Activated CD4-positive, alpha-beta memory T cell treated with anti-CD3 and anti-CD28 coated beads for 36 hours (primary cell): ENCODE results near the gene RAD51B. TPM values are rescaled to one million over a fixed set of nuclear protein-coding genes. Genes with fewer than 3 reads are reported as not detected.

Experiments used
- CTCF ChIA-PET: fragments of 350-600 bp; sonication (Branson Sonifier 250); formaldehyde crosslinking; loops from one replicate; lab custom pipeline; 2021; ENCODE audit warnings: antibody characterized with exemption, inconsistent platforms; lab: Charles Lee
- POLR2A ChIA-PET: fragments of 350-600 bp; sonication (Branson Sonifier 250); formaldehyde crosslinking; loops from one replicate; lab custom pipeline; 2021; ENCODE audit warnings: antibody characterized with exemption; lab: Charles Lee
- DNase-seq: peaks from one replicate; pipeline ENCODE4 v3.0.0-alpha.2; 2020
- H3K27ac Mint-ChIP-seq: one replicate; pipeline ENCODE4 v1.8.0; 2021; ENCODE audit warnings: mixed read lengths
- H3K27me3 Mint-ChIP-seq: one replicate; pipeline ENCODE4 v1.8.0; 2021; ENCODE audit warnings: mixed read lengths
- H3K36me3 Mint-ChIP-seq: one replicate; pipeline ENCODE4 v1.8.0; 2021; ENCODE audit warnings: mixed read lengths
- H3K4me1 Mint-ChIP-seq: one replicate; pipeline ENCODE4 v1.8.0; 2021; ENCODE audit warnings: low read depth, mixed read lengths
- H3K4me3 Mint-ChIP-seq: one replicate; pipeline ENCODE4 v1.8.0; 2021; ENCODE audit warnings: mild to moderate bottlenecking, mixed read lengths
- H3K9me3 Mint-ChIP-seq: one replicate; pipeline ENCODE4 v1.8.0; 2021; ENCODE audit warnings: mixed read lengths
- intact Hi-C: fragments of 100-400 bp; cut with micrococcal nuclease; formaldehyde crosslinking; loops from one replicate; pipeline ENCODE4 v1.15.1; 2023
- total RNA-seq, 2 experiments: library from RNA; stranded (reverse); gene quantifications; one replicate each; pipeline ENCODE4 v1.2.3, GENCODE V29; 2021

The RAD51B gene
- total RNA-seq, 2 experiments from 2014 or later, result 32.3 to 34.3 TPM

GRCh38 chr14:68308726-68309520, 489.3 kb downstream of the RAD51B start:
- intact Hi-C loops, result no loop called here
- Mint-ChIP-seq H3K4me1 (peaks cover 28% of the 10 kb centered on the region), H3K27me3 (no peaks in the 10 kb centered on the region), H3K36me3 (no peaks in the 10 kb centered on the region), H3K9me3 (no peaks in the 10 kb centered on the region), H3K4me3 (no peak overlapping the region), H3K27ac (no peak overlapping the region)
- ChIA-PET CTCF (interaction anchor here (0.9 to 1.6 kb wide), 2 partner anchors 23 to 507 kb away, joined by 3 to 5 read pairs; no protein-coding TSS in a partner anchor), POLR2A (no interaction called here)
- no peak for DNase-seq

- intact Hi-C loops, result loop anchor here (5.0 kb wide), 1 partner anchor 77 kb away; no protein-coding TSS in a partner anchor
- Mint-ChIP-seq H3K9me3 (no peaks in the 10 kb centered on the region), H3K4me1 (peaks cover 32% of the 10 kb centered on the region), H3K36me3 (no peaks in the 10 kb centered on the region), H3K4me3 (no peak overlapping the region), H3K27ac (no peak overlapping the region), H3K27me3 (peaks cover 3% of the 10 kb centered on the region)
- POLR2A ChIA-PET, result no interaction called here
- no peak for DNase-seq
- CTCF ChIA-PET, result interaction anchor here (0.9 kb wide), 1 partner anchor 507 kb away, joined by 3 read pairs; no protein-coding TSS in a partner anchor
Measured at GRCh38 chr14:68309616-68310015, 490.0 kb downstream of the RAD51B start.

GRCh38 chr14:68312300-68312699, 492.7 kb downstream of the RAD51B start:
- intact Hi-C loops, result loop anchor here (2.0 to 5.0 kb wide), 3 partner anchors 27 to 80 kb away; no protein-coding TSS in a partner anchor
- Mint-ChIP-seq H3K27me3 (peaks cover 3% of the 10 kb centered on the region), H3K4me1 (peaks cover 32% of the 10 kb centered on the region), H3K4me3 (no peak overlapping the region), H3K27ac (no peak overlapping the region), H3K36me3 (no peaks in the 10 kb centered on the region), H3K9me3 (no peaks in the 10 kb centered on the region)
- CTCF ChIA-PET, result no interaction called here
- POLR2A ChIA-PET, result interaction anchor here (0.5 to 2.2 kb wide), 6 partner anchors 18 to 370 kb away, joined by 3 to 8 read pairs (median 3); no protein-coding TSS in a partner anchor
- DNase-seq, result no peak

GRCh38 chr14:68312884-68313610, 493.5 kb downstream of the RAD51B start:
- ChIA-PET CTCF (interaction anchor here (0.6 to 0.8 kb wide), 2 partner anchors 271 to 503 kb away, joined by 3 to 4 read pairs; no protein-coding TSS in a partner anchor), POLR2A (interaction anchor here (0.5 to 2.2 kb wide), 8 partner anchors 18 to 469 kb away, joined by 3 to 8 read pairs (median 3); no protein-coding TSS in a partner anchor)
- intact Hi-C loops, result loop anchor here (1.0 to 5.0 kb wide), 5 partner anchors 25 to 102 kb away; no protein-coding TSS in a partner anchor
- Mint-ChIP-seq H3K4me3 (no peak overlapping the region), H3K4me1 (peaks cover 32% of the 10 kb centered on the region), H3K27ac (no peak overlapping the region), H3K36me3 (no peaks in the 10 kb centered on the region), H3K27me3 (peaks cover 3% of the 10 kb centered on the region), H3K9me3 (no peaks in the 10 kb centered on the region)
- peak; percentile 75 for DNase-seq

- Mint-ChIP-seq H3K36me3 (no peaks in the 10 kb centered on the region), H3K27me3 (peaks cover 3% of the 10 kb centered on the region), H3K4me1 (peaks cover 30% of the 10 kb centered on the region), H3K4me3 (no peak overlapping the region), H3K9me3 (no peaks in the 10 kb centered on the region), H3K27ac (no peak overlapping the region)
- ChIA-PET CTCF (no interaction called here), POLR2A (no interaction called here)
- DNase-seq, result no peak
- intact Hi-C loops, result loop anchor here (5.0 kb wide), 1 partner anchor 82 kb away; no protein-coding TSS in a partner anchor
Measured at GRCh38 chr14:68314642-68315041, 495.1 kb downstream of the RAD51B start.

GRCh38 chr14:68315081-68315480, 495.5 kb downstream of the RAD51B start:
- no peak for DNase-seq
- ChIA-PET POLR2A (no interaction called here), CTCF (no interaction called here)
- Mint-ChIP-seq H3K27ac (no peak overlapping the region), H3K27me3 (peaks cover 3% of the 10 kb centered on the region), H3K36me3 (no peaks in the 10 kb centered on the region), H3K9me3 (no peaks in the 10 kb centered on the region), H3K4me3 (no peak overlapping the region), H3K4me1 (peaks cover 27% of the 10 kb centered on the region)
- intact Hi-C loops, result no loop called here

GRCh38 chr14:68316078-68316868, 496.7 kb downstream of the RAD51B start:
- POLR2A ChIA-PET, result no interaction called here
- H3K9me3 Mint-ChIP-seq, result no peaks in the 10 kb centered on the region
- DNase-seq, result no peak
- peaks cover 23% of the 10 kb centered on the region for H3K4me1 Mint-ChIP-seq
- CTCF ChIA-PET, result no interaction called here
- H3K27me3 Mint-ChIP-seq, result peaks cover 3% of the 10 kb centered on the region
- no peak overlapping the region for H3K27ac Mint-ChIP-seq
- H3K4me3 Mint-ChIP-seq, result no peak overlapping the region
- H3K36me3 Mint-ChIP-seq, result no peaks in the 10 kb centered on the region
- intact Hi-C loops, result no loop called here

GRCh38 chr14:68317239-68317638, 497.7 kb downstream of the RAD51B start:
- Mint-ChIP-seq H3K4me3 (no peak overlapping the region), H3K27ac (no peak overlapping the region), H3K9me3 (no peaks in the 10 kb centered on the region), H3K4me1 (peaks cover 18% of the 10 kb centered on the region), H3K36me3 (no peaks in the 10 kb centered on the region), H3K27me3 (peaks cover 3% of the 10 kb centered on the region)
- intact Hi-C loops, result no loop called here
- ChIA-PET POLR2A (no interaction called here), CTCF (no interaction called here)
- DNase-seq, result no peak

GRCh38 chr14:68318828-68319227, 499.2 kb downstream of the RAD51B start:
- no peaks in the 10 kb centered on the region for H3K36me3 Mint-ChIP-seq
- H3K27me3 Mint-ChIP-seq, result peaks cover 3% of the 10 kb centered on the region
- no peak for DNase-seq
- H3K9me3 Mint-ChIP-seq, result no peaks in the 10 kb centered on the region
- no peak overlapping the region for H3K27ac Mint-ChIP-seq
- CTCF ChIA-PET, result no interaction called here
- intact Hi-C loops, result no loop called here
- POLR2A ChIA-PET, result no interaction called here
- H3K4me1 Mint-ChIP-seq, result peaks cover 5% of the 10 kb centered on the region
- H3K4me3 Mint-ChIP-seq, result no peak overlapping the region

GRCh38 chr14:68320495-68320894, 500.9 kb downstream of the RAD51B start:
- DNase-seq, result no peak
- H3K27me3 Mint-ChIP-seq, result no peaks in the 10 kb centered on the region
- no peak overlapping the region for H3K4me3 Mint-ChIP-seq
- no peaks in the 10 kb centered on the region for H3K4me1 Mint-ChIP-seq
- H3K36me3 Mint-ChIP-seq, result no peaks in the 10 kb centered on the region
- H3K9me3 Mint-ChIP-seq, result peaks cover 2% of the 10 kb centered on the region
- POLR2A ChIA-PET, result no interaction called here
- no peak overlapping the region for H3K27ac Mint-ChIP-seq
- intact Hi-C loops, result no loop called here
- CTCF ChIA-PET, result no interaction called here

GRCh38 chr14:68322940-68323620, 503.5 kb downstream of the RAD51B start:
- intact Hi-C loops, result no loop called here
- no peak overlapping the region for H3K4me3 Mint-ChIP-seq
- POLR2A ChIA-PET, result no interaction called here
- no peak for DNase-seq
- H3K36me3 Mint-ChIP-seq, result no peaks in the 10 kb centered on the region
- no peak overlapping the region for H3K27ac Mint-ChIP-seq
- no peaks in the 10 kb centered on the region for H3K27me3 Mint-ChIP-seq
- H3K9me3 Mint-ChIP-seq, result peaks cover 2% of the 10 kb centered on the region
- H3K4me1 Mint-ChIP-seq, result no peaks in the 10 kb centered on the region
- CTCF ChIA-PET, result interaction anchor here (1.2 kb wide), 1 partner anchor 16 kb away, joined by 4 read pairs; no protein-coding TSS in a partner anchor
